ENCODE data around the gene GLA. TPM values are rescaled to one million over a fixed set of nuclear protein-coding genes. Genes with fewer than 3 reads are reported as not detected.

Gene GLA
- total RNA-seq, 1 experiment from 2014 or later: 41.9 TPM

GRCh38 chrX:101415180-101416145 lies 7.7 kb upstream of the GLA start:
- DNase-seq: peak; percentile 31
- Histone ChIP-seq H3K4me1 (ENCODE audit: insufficient read depth, low read length) (no peaks in the 10 kb centered on the region), H3K9ac (ENCODE audit: extremely low read depth, insufficient read length, low read length) (no peak overlapping the region), H3K23me2 (ENCODE audit: insufficient read length, low read depth, low read length, poor library complexity, severe bottlenecking) (no peaks in the 10 kb centered on the region), H4K5ac (ENCODE audit: insufficient read length, low read depth, low read length) (no peak overlapping the region), H2BK12ac (ENCODE audit: insufficient read length, low read depth, low read length) (no peak overlapping the region), H3K4ac (ENCODE audit: low read depth, low read length) (no peak overlapping the region), H4K91ac (ENCODE audit: insufficient read length, low read depth, low read length) (no peak overlapping the region), H3K14ac (ENCODE audit: insufficient read depth, low read length) (no peak overlapping the region), H2BK15ac (ENCODE audit: low read depth, low read length) (no peak overlapping the region), H4K8ac (replicated peaks; ENCODE audit: insufficient read length, low read depth, low read length) (no peak overlapping the region), H2AK5ac (ENCODE audit: insufficient read length, low read length) (no peak overlapping the region), H3K4me2 (ENCODE audit: insufficient read depth, insufficient read length, low read length) (no peak overlapping the region), H2BK20ac (ENCODE audit: low read depth, low read length, poor library complexity, severe bottlenecking) (no peak overlapping the region), H3K56ac (ENCODE audit: insufficient read length, low read depth, low read length) (no peak overlapping the region), H2AFZ (ENCODE audit: low read length) (no peak overlapping the region), H4K20me1 (ENCODE audit: control insufficient read depth, insufficient read depth, insufficient read length) (no peaks in the 10 kb centered on the region), H3K23ac (ENCODE audit: insufficient read length, low read depth, low read length) (no peak overlapping the region), H3K79me1 (ENCODE audit: insufficient read depth, low read depth, low read length, poor library complexity, severe bottlenecking) (no peaks in the 10 kb centered on the region), H2BK5ac (ENCODE audit: insufficient read length, low read length) (no peak overlapping the region), H3K18ac (ENCODE audit: insufficient read length, low read depth, low read length) (no peak overlapping the region), H3T11ph (ENCODE audit: low read length) (no peak overlapping the region), H2BK120ac (ENCODE audit: low read depth, low read length, poor library complexity, severe bottlenecking) (no peak overlapping the region), H3K9me3 (ENCODE audit: control insufficient read depth, low read depth, low read length) (peaks cover 19% of the 10 kb centered on the region), H3K27ac (ENCODE audit: insufficient read length, low read depth, low read length) (peak overlapping the region; percentile 20), H3K27me3 (ENCODE audit: insufficient read depth, low read length) (no peaks in the 10 kb centered on the region), H3K79me2 (ENCODE audit: insufficient read depth, low read length) (no peaks in the 10 kb centered on the region)
- peaks cover 74 to 78% of the 10 kb centered on the region in 2 experiments for H3K9me3 Mint-ChIP-seq
- peaks cover 25 to 27% of the 10 kb centered on the region in 2 experiments for H3K4me1 Mint-ChIP-seq
- peak overlapping the region; percentile 52 to 73 (median 64); a peak in 6 of 7 replicates for H3K27ac Mint-ChIP-seq
- H3K4me3 Mint-ChIP-seq: no peak overlapping the region
- TF ChIP-seq, protein P1, sequence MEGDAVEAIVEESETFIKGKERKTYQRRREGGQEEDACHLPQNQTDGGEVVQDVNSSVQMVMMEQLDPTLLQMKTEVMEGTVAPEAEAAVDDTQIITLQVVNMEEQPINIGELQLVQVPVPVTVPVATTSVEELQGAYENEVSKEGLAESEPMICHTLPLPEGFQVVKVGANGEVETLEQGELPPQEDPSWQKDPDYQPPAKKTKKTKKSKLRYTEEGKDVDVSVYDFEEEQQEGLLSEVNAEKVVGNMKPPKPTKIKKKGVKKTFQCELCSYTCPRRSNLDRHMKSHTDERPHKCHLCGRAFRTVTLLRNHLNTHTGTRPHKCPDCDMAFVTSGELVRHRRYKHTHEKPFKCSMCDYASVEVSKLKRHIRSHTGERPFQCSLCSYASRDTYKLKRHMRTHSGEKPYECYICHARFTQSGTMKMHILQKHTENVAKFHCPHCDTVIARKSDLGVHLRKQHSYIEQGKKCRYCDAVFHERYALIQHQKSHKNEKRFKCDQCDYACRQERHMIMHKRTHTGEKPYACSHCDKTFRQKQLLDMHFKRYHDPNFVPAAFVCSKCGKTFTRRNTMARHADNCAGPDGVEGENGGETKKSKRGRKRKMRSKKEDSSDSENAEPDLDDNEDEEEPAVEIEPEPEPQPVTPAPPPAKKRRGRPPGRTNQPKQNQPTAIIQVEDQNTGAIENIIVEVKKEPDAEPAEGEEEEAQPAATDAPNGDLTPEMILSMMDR (conservative IDR thresholded peaks at IDR 0.05): peak; percentile 77
- no peaks in the 10 kb centered on the region; the same call in none of the 2 replicates for H3K27me3 Mint-ChIP-seq (ENCODE audit: low read depth)
- peaks cover 19 to 34% (median 28%) of the 10 kb centered on the region in 3 experiments for H3K36me3 Mint-ChIP-seq (ENCODE audit: insufficient read depth in 1 of 3, low read depth in 3 of 3)
- no CpG with 5 or more reads among the region's 12 CpGs for WGBS (ENCODE audit: extremely low coverage, insufficient read length, low lambda C conversion rate)

Data from H9 (cell line).